CD4-positive, alpha-beta T cell (primary cell): Measurements from ENCODE around the gene ZNF25. TPM values are rescaled to one million over a fixed set of nuclear protein-coding genes. Genes with fewer than 3 reads are reported as not detected.

Experiments
- ATAC-seq: fragments of 200-7000 bp; cut with Tn5 transposase; one replicate; pipeline ENCODE4 v1.10.0; 2022; ENCODE audit warnings: mild to moderate bottlenecking; ENCODE audit not compliant: poor library complexity
- CTCF ChIA-PET: fragments of 350-600 bp; sonication (Branson Sonifier 250); formaldehyde crosslinking; loops from one replicate; lab custom pipeline; 2021; ENCODE audit warnings: antibody characterized with exemption, inconsistent platforms; lab: Charles Lee
- POLR2A ChIA-PET: fragments of 350-600 bp; sonication (Branson Sonifier 250); formaldehyde crosslinking; loops from one replicate; lab custom pipeline; 2021; ENCODE audit warnings: antibody characterized with exemption, inconsistent platforms; lab: Charles Lee
- DNase-seq, 14 experiments: peaks; one replicate each; pipeline ENCODE4 v3.0.0-alpha.2; 2013 to 2020; ENCODE audit warnings: mixed read lengths in 2 of 14
- H3K27ac ChIP-seq, 2 donors: one replicate each; pipeline versions ENCODE4 v1.5.1 to v1.7.0; 2013; ENCODE audit warnings: low read length in 2 of 2, low read depth in 1 of 2, mild to moderate bottlenecking in 1 of 2
- H3K27me3 ChIP-seq, 2 experiments: 1 replicate in 1 of 2; 2 replicates in 1 of 2; pipeline versions ENCODE4 v1.6.1 to v1.7.0; 2013; ENCODE audit warnings: low read length in 2 of 2, control low read depth in 1 of 2, mild to moderate bottlenecking in 1 of 2, moderate library complexity in 1 of 2; ENCODE audit not compliant: insufficient read depth in 2 of 2, control insufficient read depth in 1 of 2
- H3K36me3 ChIP-seq: one replicate; pipeline ENCODE4 v1.6.1; 2013; ENCODE audit warnings: low read length, control low read depth; ENCODE audit not compliant: insufficient read depth
- H3K4me1 ChIP-seq: one replicate; pipeline ENCODE4 v1.6.1; 2013; ENCODE audit warnings: low read length, control low read depth; ENCODE audit not compliant: insufficient read depth
- H3K4me3 ChIP-seq: one replicate; pipeline ENCODE4 v1.5.1; 2013; ENCODE audit warnings: mild to moderate bottlenecking, low read length, moderate library complexity
- H3K9me3 ChIP-seq, 2 experiments: 1 replicate in 1 of 2; 2 replicates in 1 of 2; pipeline versions ENCODE4 v1.6.1 to v1.7.0; 2013; ENCODE audit warnings: low read length in 2 of 2, mild to moderate bottlenecking in 2 of 2, control low read depth in 1 of 2, moderate library complexity in 1 of 2; ENCODE audit not compliant: control insufficient read depth in 1 of 2, insufficient read depth in 1 of 2
- H3K27ac Mint-ChIP-seq: one replicate; pipeline ENCODE4 v1.8.0; 2020; ENCODE audit warnings: mixed read lengths
- H3K27me3 Mint-ChIP-seq: one replicate; pipeline ENCODE4 v1.8.0; 2021; ENCODE audit warnings: mixed read lengths
- H3K36me3 Mint-ChIP-seq: one replicate; pipeline ENCODE4 v1.8.0; 2021; ENCODE audit warnings: low read depth, mixed read lengths
- H3K4me1 Mint-ChIP-seq: one replicate; pipeline ENCODE4 v1.8.0; 2021; ENCODE audit warnings: low read depth, mixed read lengths
- H3K4me3 Mint-ChIP-seq: one replicate; pipeline ENCODE4 v1.8.0; 2020; ENCODE audit warnings: mild to moderate bottlenecking, mixed read lengths
- H3K9me3 Mint-ChIP-seq: one replicate; pipeline ENCODE4 v1.8.0; 2020; ENCODE audit warnings: mixed read lengths
- CTCF ChIP-seq: fragments of 200-600 bp; IDR thresholded peaks from one replicate; pipeline ENCODE4 v1.8.0; 2022; ENCODE audit warnings: antibody characterized with exemption, mild to moderate bottlenecking
- intact Hi-C, 2 experiments: fragments of 100-400 bp; cut with DNase I in 1 of 2; cut with micrococcal nuclease in 1 of 2; formaldehyde crosslinking; loops; one replicate each; pipeline versions ENCODE4 v1.15.1 to v1.9.0; 2023 to 2025; cut with DNase I, micrococcal nuclease
- total RNA-seq, 174 experiments: library from RNA in 2 of 174; stranded (reverse) in 2 of 174; gene quantifications; one replicate each; pipeline ENCODE4 v1.2.3 and lab custom pipeline; 2021 to 2026

The ZNF25 gene
- total RNA-seq, 2 experiments from 2014 or later: 4.6 to 5.4 TPM

GRCh38 chr10:37975401-37975991, 951 bp downstream of the ZNF25 start:
- Mint-ChIP-seq H3K27me3 (no peaks in the 10 kb centered on the region), H3K4me3 (peak overlapping the region; percentile 93), H3K4me1 (peaks cover 36% of the 10 kb centered on the region), H3K36me3 (peaks cover 36% of the 10 kb centered on the region), H3K27ac (peak overlapping the region; percentile 96), H3K9me3 (no peaks in the 10 kb centered on the region)
- peak overlapping the region; percentile 61 to 89 for H3K27ac ChIP-seq
- peaks cover 12% of the 10 kb centered on the region for H3K4me1 ChIP-seq
- ChIA-PET POLR2A (interaction anchor here (0.8 to 2.8 kb wide), 7 partner anchors 14 to 427 kb away, joined by 4 to 58 read pairs (median 9); partner anchors contain the start of genes ZNF33A and ZNF37A), CTCF (interaction anchor here (1.2 to 2.7 kb wide), 3 partner anchors 35 to 119 kb away, joined by 4 to 31 read pairs (median 20); partner anchors contain the start of genes ZNF248, ZNF33A and ZNF37A)
- H3K9me3 ChIP-seq: no peaks in the 10 kb centered on the region
- H3K36me3 ChIP-seq: peaks cover 11% of the 10 kb centered on the region
- intact Hi-C loops: loop anchor here (5.0 to 10.0 kb wide), 3 partner anchors 379 to 429 kb away; no protein-coding TSS in a partner anchor
- H3K4me3 ChIP-seq: peak overlapping the region; percentile 73
- TF ChIP-seq CTCF: no peak
- ATAC-seq: no peak
- H3K27me3 ChIP-seq: no peaks in the 10 kb centered on the region
- peak in 3 of 14 experiments; percentile 33 to 60 (median 35) for DNase-seq

GRCh38 chr10:37972396-37972795, 4.1 kb downstream of the ZNF25 start:
- Histone ChIP-seq H3K27me3 (no peaks in the 10 kb centered on the region), H3K27ac (no peak overlapping the region), H3K36me3 (peaks cover 34% of the 10 kb centered on the region), H3K9me3 (peaks cover 0 to under 1% of the 10 kb centered on the region in 2 experiments), H3K4me3 (no peak overlapping the region), H3K4me1 (peaks cover 12% of the 10 kb centered on the region)
- peaks cover 3% of the 10 kb centered on the region for H3K9me3 Mint-ChIP-seq
- ChIA-PET CTCF (no interaction called here), POLR2A (no interaction called here)
- no peak overlapping the region for H3K27ac Mint-ChIP-seq
- peaks cover 67% of the 10 kb centered on the region for H3K36me3 Mint-ChIP-seq
- peaks cover 36% of the 10 kb centered on the region for H3K4me1 Mint-ChIP-seq
- H3K27me3 Mint-ChIP-seq: no peaks in the 10 kb centered on the region
- no peak for ATAC-seq
- no peak overlapping the region for H3K4me3 Mint-ChIP-seq
- no peak for TF ChIP-seq CTCF
- DNase-seq: no peak
- intact Hi-C loops: loop anchor here in 1 of 2 experiments (10.0 kb wide), 2 partner anchors 382 to 432 kb away; no protein-coding TSS in a partner anchor

- Histone ChIP-seq H3K36me3 (peaks cover 39% of the 10 kb centered on the region), H3K27ac (no peak overlapping the region), H3K27me3 (no peaks in the 10 kb centered on the region), H3K4me3 (no peak overlapping the region), H3K9me3 (peaks cover 10 to 14% of the 10 kb centered on the region in 2 experiments), H3K4me1 (no peaks in the 10 kb centered on the region)
- no peak for ATAC-seq
- TF ChIP-seq CTCF: no peak
- H3K9me3 Mint-ChIP-seq: peaks cover 19% of the 10 kb centered on the region
- H3K27ac Mint-ChIP-seq: no peak overlapping the region
- ChIA-PET POLR2A (no interaction called here), CTCF (no interaction called here)
- no peak for DNase-seq
- H3K4me3 Mint-ChIP-seq: no peak overlapping the region
- peaks cover 91% of the 10 kb centered on the region for H3K36me3 Mint-ChIP-seq
- H3K27me3 Mint-ChIP-seq: no peaks in the 10 kb centered on the region
- intact Hi-C loops: no loop called here
- H3K4me1 Mint-ChIP-seq: no peaks in the 10 kb centered on the region
Measured at GRCh38 chr10:37965006-37965405, 11.4 kb downstream of the ZNF25 start.
